ENCODE measurements around the gene RGMA. TPM values are rescaled to one million over a fixed set of nuclear protein-coding genes. Genes with fewer than 3 reads are reported as not detected.

Gene RGMA
- total and polyA plus RNA-seq, 2 donors (not counting 1 experiment from before 2014, with no cell fraction given), result 0.27 to 1.5 TPM

DNA sequence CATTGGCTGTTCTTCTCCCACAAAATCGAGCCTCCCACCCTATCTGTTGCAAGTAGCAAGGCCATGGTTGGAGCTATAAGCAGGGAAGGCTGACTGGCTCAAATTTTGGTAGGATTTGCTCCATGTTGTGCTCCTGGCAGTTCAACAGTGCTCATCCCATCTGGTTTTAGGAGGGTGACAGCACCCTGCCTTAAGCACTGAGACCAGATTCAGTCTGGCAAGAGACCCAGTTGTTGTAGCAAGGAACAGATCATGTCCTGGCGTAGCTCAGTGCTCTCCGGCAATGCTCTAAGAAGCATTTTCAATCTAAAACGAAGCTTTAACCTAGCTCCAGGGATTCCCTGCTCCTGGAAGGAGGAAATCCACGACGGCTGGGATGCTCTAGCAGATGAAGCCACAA is 91.2 kb downstream of the RGMA start:
- Histone ChIP-seq H4K20me1 (ENCODE audit: control insufficient read depth, extremely low read depth, insufficient read depth, low read length) (no peaks in the 10 kb centered on the region), H3K27ac (ENCODE audit: insufficient read depth, low read length) (no peak overlapping the region), H3K27me3 (ENCODE audit: control insufficient read depth, insufficient read depth, low read length) (no peaks in the 10 kb centered on the region), H2AFZ (ENCODE audit: low read length) (no peak overlapping the region), H3K4me3 (replicated peaks in 1 of 4; ENCODE audit: control extremely low read depth in 1 of 4, insufficient read depth in 1 of 4, low read depth in 3 of 4, low read length in 4 of 4) (no peak overlapping the region), H3K4me2 (ENCODE audit: extremely low read depth, insufficient read depth, low read length) (no peak overlapping the region), H3K9ac (ENCODE audit: insufficient read depth, low read length) (no peak overlapping the region), H3K79me2 (ENCODE audit: control insufficient read depth, insufficient read depth, low read length) (no peaks in the 10 kb centered on the region), H3K36me3 (ENCODE audit: control insufficient read depth, insufficient read depth, low read length) (peaks cover 14% of the 10 kb centered on the region), H3K9me3 (ENCODE audit: control insufficient read depth, insufficient read depth, low read depth, low read length) (no peaks in the 10 kb centered on the region), H3K4me1 (ENCODE audit: control insufficient read depth, extremely low read depth, insufficient read depth, low read length) (no peaks in the 10 kb centered on the region)
- TF ChIP-seq, protein P1, sequence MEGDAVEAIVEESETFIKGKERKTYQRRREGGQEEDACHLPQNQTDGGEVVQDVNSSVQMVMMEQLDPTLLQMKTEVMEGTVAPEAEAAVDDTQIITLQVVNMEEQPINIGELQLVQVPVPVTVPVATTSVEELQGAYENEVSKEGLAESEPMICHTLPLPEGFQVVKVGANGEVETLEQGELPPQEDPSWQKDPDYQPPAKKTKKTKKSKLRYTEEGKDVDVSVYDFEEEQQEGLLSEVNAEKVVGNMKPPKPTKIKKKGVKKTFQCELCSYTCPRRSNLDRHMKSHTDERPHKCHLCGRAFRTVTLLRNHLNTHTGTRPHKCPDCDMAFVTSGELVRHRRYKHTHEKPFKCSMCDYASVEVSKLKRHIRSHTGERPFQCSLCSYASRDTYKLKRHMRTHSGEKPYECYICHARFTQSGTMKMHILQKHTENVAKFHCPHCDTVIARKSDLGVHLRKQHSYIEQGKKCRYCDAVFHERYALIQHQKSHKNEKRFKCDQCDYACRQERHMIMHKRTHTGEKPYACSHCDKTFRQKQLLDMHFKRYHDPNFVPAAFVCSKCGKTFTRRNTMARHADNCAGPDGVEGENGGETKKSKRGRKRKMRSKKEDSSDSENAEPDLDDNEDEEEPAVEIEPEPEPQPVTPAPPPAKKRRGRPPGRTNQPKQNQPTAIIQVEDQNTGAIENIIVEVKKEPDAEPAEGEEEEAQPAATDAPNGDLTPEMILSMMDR (conservative IDR thresholded peaks at IDR 0.05 in 1 of 2, IDR thresholded peaks at IDR 0.05 in 1 of 2; ENCODE audit: low read depth in 1 of 2, low read length in 2 of 2), result no peak
- no peak for TF ChIP-seq EZH2 (IDR thresholded peaks at IDR 0.05; ENCODE audit: low read length, missing control alignments)
- DNase-seq (ENCODE audit: low read depth in 2 of 2), result no peak

DNA sequence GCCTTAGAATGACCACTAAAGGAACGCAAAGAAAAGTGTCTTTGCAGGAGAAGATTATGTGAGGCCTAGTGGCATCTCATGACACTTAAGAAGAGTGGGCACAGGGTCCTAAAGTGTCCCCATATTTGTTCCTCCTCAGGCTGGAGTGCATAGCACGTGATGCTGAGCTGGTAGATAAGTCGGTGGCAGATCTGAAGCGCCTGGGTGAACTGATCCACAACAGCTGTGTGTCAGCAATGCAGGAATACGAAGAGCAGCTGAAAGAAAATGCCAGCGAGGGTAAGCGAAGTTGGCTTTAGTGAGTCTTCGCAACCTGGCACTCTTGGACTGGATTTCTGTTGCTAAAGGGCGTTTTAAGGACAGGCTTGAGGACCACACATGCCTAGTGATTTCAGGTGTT is 96.3 kb downstream of the RGMA start:
- H4K20me1 ChIP-seq (ENCODE audit: control insufficient read depth, extremely low read depth, insufficient read depth, low read length), result no peaks in the 10 kb centered on the region
- no peak overlapping the region for H3K4me3 ChIP-seq (replicated peaks in 1 of 4; ENCODE audit: control extremely low read depth in 1 of 4, insufficient read depth in 1 of 4, low read depth in 3 of 4, low read length in 4 of 4)
- peaks cover 1% of the 10 kb centered on the region for H3K79me2 ChIP-seq (ENCODE audit: control insufficient read depth, insufficient read depth, low read length)
- H3K27me3 ChIP-seq (ENCODE audit: control insufficient read depth, insufficient read depth, low read length), result no peaks in the 10 kb centered on the region
- H3K36me3 ChIP-seq (ENCODE audit: control insufficient read depth, insufficient read depth, low read length), result peaks cover 6% of the 10 kb centered on the region
- H3K27ac ChIP-seq (ENCODE audit: insufficient read depth, low read length), result no peak overlapping the region
- H2AFZ ChIP-seq (ENCODE audit: low read length), result no peak overlapping the region
- no peak for DNase-seq (ENCODE audit: low read depth in 2 of 2)
- TF ChIP-seq, protein P1 (conservative IDR thresholded peaks at IDR 0.05 in 1 of 2, IDR thresholded peaks at IDR 0.05 in 1 of 2; ENCODE audit: low read depth in 1 of 2, low read length in 2 of 2), result no peak
- no peak for TF ChIP-seq EZH2 (IDR thresholded peaks at IDR 0.05; ENCODE audit: low read length, missing control alignments)
- H3K4me2 ChIP-seq (ENCODE audit: extremely low read depth, insufficient read depth, low read length), result no peak overlapping the region
- no peaks in the 10 kb centered on the region for H3K9me3 ChIP-seq (ENCODE audit: control insufficient read depth, insufficient read depth, low read depth, low read length)
- H3K9ac ChIP-seq (ENCODE audit: insufficient read depth, low read length), result no peak overlapping the region
- H3K4me1 ChIP-seq (ENCODE audit: control insufficient read depth, extremely low read depth, insufficient read depth, low read length), result no peaks in the 10 kb centered on the region

DNA sequence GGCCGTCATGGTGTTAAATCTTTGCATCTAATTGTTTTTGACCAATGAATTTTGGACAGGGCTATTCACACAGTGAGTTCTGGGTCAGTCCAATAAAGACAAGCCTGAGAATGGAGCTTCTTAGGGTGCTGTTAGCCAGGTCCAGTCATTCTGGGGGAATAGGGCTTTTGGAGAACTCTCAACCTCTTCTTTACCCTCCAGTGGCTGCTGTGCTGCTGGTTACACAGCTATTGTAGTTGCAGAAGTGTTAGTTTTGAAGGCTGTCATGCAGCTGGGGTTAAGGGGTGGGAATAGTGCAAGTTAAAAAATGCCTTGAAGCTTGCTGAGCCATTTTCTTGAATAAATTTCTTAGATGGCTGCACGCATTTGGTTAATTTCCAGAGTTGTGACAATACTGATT is 99.0 kb downstream of the RGMA start:
- TF ChIP-seq, protein P1 (conservative IDR thresholded peaks at IDR 0.05 in 1 of 2, IDR thresholded peaks at IDR 0.05 in 1 of 2; ENCODE audit: low read depth in 1 of 2, low read length in 2 of 2), result no peak
- TF ChIP-seq EZH2 (IDR thresholded peaks at IDR 0.05; ENCODE audit: low read length, missing control alignments), result no peak
- Histone ChIP-seq H2AFZ (ENCODE audit: low read length) (no peak overlapping the region), H3K9me3 (ENCODE audit: control insufficient read depth, insufficient read depth, low read depth, low read length) (no peaks in the 10 kb centered on the region), H3K9ac (ENCODE audit: insufficient read depth, low read length) (no peak overlapping the region), H3K4me1 (ENCODE audit: control insufficient read depth, extremely low read depth, insufficient read depth, low read length) (no peaks in the 10 kb centered on the region), H3K27me3 (ENCODE audit: control insufficient read depth, insufficient read depth, low read length) (no peaks in the 10 kb centered on the region), H3K79me2 (ENCODE audit: control insufficient read depth, insufficient read depth, low read length) (peaks cover 1% of the 10 kb centered on the region), H3K27ac (ENCODE audit: insufficient read depth, low read length) (no peak overlapping the region), H4K20me1 (ENCODE audit: control insufficient read depth, extremely low read depth, insufficient read depth, low read length) (no peaks in the 10 kb centered on the region), H3K4me2 (ENCODE audit: extremely low read depth, insufficient read depth, low read length) (no peak overlapping the region), H3K36me3 (ENCODE audit: control insufficient read depth, insufficient read depth, low read length) (peaks cover 7% of the 10 kb centered on the region), H3K4me3 (replicated peaks in 1 of 4; ENCODE audit: control extremely low read depth in 1 of 4, insufficient read depth in 1 of 4, low read depth in 3 of 4, low read length in 4 of 4) (no peak overlapping the region)
- DNase-seq (ENCODE audit: low read depth in 2 of 2), result no peak
